PFSK-1 (cell line): ENCODE results near the gene NEDD1.

Experiments
- FOXP2 ChIP-seq: optimal IDR thresholded peaks from 2 replicates; pipeline ENCODE3; 2011; ENCODE audit warnings: borderline replicate concordance, control low read depth, inconsistent platforms; ENCODE audit not compliant: insufficient read depth; ENCODE audit errors: extremely low read length, extremely low read depth
- POLR2AphosphoS5 ChIP-seq: IDR thresholded peaks from 2 replicates; pipeline ENCODE4 v1.6.1; 2012; ENCODE audit warnings: low read depth, mild to moderate bottlenecking, control low read depth, low read length, moderate library complexity
- REST ChIP-seq, 2 experiments: IDR thresholded peaks; 2 replicates each; pipeline versions ENCODE4 v1.6.1 to v1.8.0; 2011 to 2012; ENCODE audit warnings: low read depth in 2 of 2, low read length in 2 of 2, control low read depth in 1 of 2, inconsistent platforms in 1 of 2, mild to moderate bottlenecking in 1 of 2, moderate library complexity in 1 of 2; ENCODE audit not compliant: insufficient read depth in 1 of 2
- SIN3A ChIP-seq: IDR thresholded peaks from 2 replicates; pipeline ENCODE4 v1.6.1; 2012; ENCODE audit warnings: mild to moderate bottlenecking, low read length, moderate library complexity, borderline replicate concordance; ENCODE audit not compliant: insufficient read depth
- TAF1 ChIP-seq: IDR thresholded peaks from 2 replicates; pipeline ENCODE4 v1.6.1; 2012; ENCODE audit warnings: low read length, control low read depth, borderline replicate concordance; ENCODE audit not compliant: insufficient read depth

Gene NEDD1

GRCh38 chr12:96986883-96987523 is 79.9 kb downstream of the NEDD1 start:
- TF ChIP-seq REST (IDR thresholded peaks at IDR 0.05; ENCODE audit: insufficient read depth in 1 of 2, low read depth in 2 of 2, low read length in 2 of 2) (no peak), SIN3A (no peak), POLR2AphosphoS5 (no peak), TAF1 (no peak), FOXP2 (no peak)

- TF ChIP-seq POLR2AphosphoS5 (no peak), SIN3A (no peak), TAF1 (no peak), FOXP2 (no peak), REST (IDR thresholded peaks at IDR 0.05; ENCODE audit: insufficient read depth in 1 of 2, low read depth in 2 of 2, low read length in 2 of 2) (no peak)
These were observed 81.9 kb downstream of the NEDD1 start for GRCh38 chr12:96988919-96989318.

GRCh38 chr12:96989916-96990315 is 82.9 kb downstream of the NEDD1 start:
- TF ChIP-seq POLR2AphosphoS5, result no peak
- TF ChIP-seq REST (IDR thresholded peaks at IDR 0.05; ENCODE audit: insufficient read depth in 1 of 2, low read depth in 2 of 2, low read length in 2 of 2), result no peak
- TF ChIP-seq FOXP2, result no peak
- no peak for TF ChIP-seq TAF1

- TF ChIP-seq SIN3A, result no peak
- TF ChIP-seq POLR2AphosphoS5, result no peak
- TF ChIP-seq REST (IDR thresholded peaks at IDR 0.05; ENCODE audit: insufficient read depth in 1 of 2, low read depth in 2 of 2, low read length in 2 of 2), result no peak
- TF ChIP-seq TAF1, result no peak
- TF ChIP-seq FOXP2, result no peak
These were observed 87.8 kb downstream of the NEDD1 start for GRCh38 chr12:96994900-96995299.

GRCh38 chr12:96995861-96996260 is 88.8 kb downstream of the NEDD1 start:
- TF ChIP-seq SIN3A, result no peak
- no peak for TF ChIP-seq TAF1
- no peak for TF ChIP-seq FOXP2
- TF ChIP-seq POLR2AphosphoS5, result no peak
- TF ChIP-seq REST (IDR thresholded peaks at IDR 0.05; ENCODE audit: insufficient read depth in 1 of 2, low read depth in 2 of 2, low read length in 2 of 2), result no peak
